IMR-90 (cell line): ENCODE measurements around the gene GZMA. TPM values are rescaled to one million over a fixed set of nuclear protein-coding genes. Genes with fewer than 3 reads are reported as not detected.

ENCODE experiments used
- ATAC-seq: fragments of 200-7000 bp; cut with Tn5 transposase; 2 replicates; pipeline ENCODE4 v1.9.1; 2020; ENCODE audit warnings: low read depth, mild to moderate bottlenecking, moderate library complexity
- BruUV-seq: library from RNA; stranded (reverse); fragments of 400-500 nt; replicated peaks from 2 replicates; lab custom pipeline; 2021; lab: Mats Ljungman, UMichigan
- CTCF ChIA-PET: fragments of 300-600 bp; formaldehyde crosslinking; extraction: SDS; loops from one replicate; lab custom pipeline; 2021; ENCODE audit warnings: antibody characterized with exemption; lab: Yijun Ruan, JAX
- POLR2A ChIA-PET: fragments of 300-600 bp; sonication (Branson Sonifier 250); formaldehyde crosslinking; loops from one replicate; lab custom pipeline; 2022; ENCODE audit warnings: antibody characterized with exemption; ENCODE audit not compliant: unreplicated experiment; lab: Charles Lee
- DNase-seq: peaks from one replicate; pipeline ENCODE4 v3.0.0; 2013
- H2AFZ ChIP-seq: replicated peaks from 2 replicates; pipeline ENCODE3; 2013; ENCODE audit warnings: low read length, mild to moderate bottlenecking; ENCODE audit not compliant: poor library complexity
- H2AK5ac ChIP-seq: 2 replicates; pipeline ENCODE4 v1.6.1; 2013; ENCODE audit warnings: low read depth, low read length, inconsistent platforms
- H2AK9ac ChIP-seq: replicated peaks from 2 replicates; pipeline ENCODE3; 2013; ENCODE audit warnings: mild to moderate bottlenecking, low read depth, low read length, moderate library complexity; ENCODE audit not compliant: poor library complexity
- H2BK120ac ChIP-seq: 2 replicates; pipeline ENCODE4 v1.6.1; 2013; ENCODE audit warnings: low read depth, low read length, inconsistent platforms
- H2BK15ac ChIP-seq: 3 replicates; pipeline ENCODE4 v1.6.1; 2013; ENCODE audit warnings: low read depth, low read length, inconsistent platforms
- H2BK20ac ChIP-seq: 2 replicates; pipeline ENCODE4 v1.6.1; 2013; ENCODE audit warnings: low read depth, mild to moderate bottlenecking, inconsistent platforms, low read length, moderate library complexity
- H2BK5ac ChIP-seq: 2 replicates; pipeline ENCODE4 v1.6.1; 2013; ENCODE audit warnings: mild to moderate bottlenecking, low read depth, low read length, inconsistent platforms; ENCODE audit not compliant: poor library complexity, severe bottlenecking
- H3K14ac ChIP-seq: replicated peaks from 2 replicates; pipeline ENCODE4 v1.6.1; 2013; ENCODE audit warnings: low read depth, low read length, inconsistent platforms
- H3K18ac ChIP-seq: 2 replicates; pipeline ENCODE4 v1.6.1; 2013; ENCODE audit warnings: low read depth, low read length, control low read depth
- H3K23ac ChIP-seq: 2 replicates; pipeline ENCODE4 v1.6.1; 2013; ENCODE audit warnings: low read depth, low read length, inconsistent platforms
- H3K27ac ChIP-seq: 2 replicates; pipeline ENCODE4 v1.5.1; 2013; ENCODE audit warnings: mild to moderate bottlenecking, control low read depth, low read length; ENCODE audit not compliant: insufficient read depth
- H3K27me3 ChIP-seq: 2 replicates; pipeline ENCODE4 v1.6.1; 2013; ENCODE audit warnings: low read length; ENCODE audit not compliant: control insufficient read depth, insufficient read depth
- H3K36me3 ChIP-seq: 2 replicates; pipeline ENCODE4 v1.6.1; 2013; ENCODE audit warnings: low read length, mixed read lengths; ENCODE audit not compliant: control insufficient read depth, insufficient read depth
- H3K4ac ChIP-seq: 2 replicates; pipeline ENCODE4 v1.6.1; 2013; ENCODE audit warnings: low read depth, low read length, inconsistent platforms
- H3K4me1 ChIP-seq: 2 replicates; pipeline ENCODE4 v1.6.1; 2013; ENCODE audit warnings: low read length, mixed read lengths; ENCODE audit not compliant: control insufficient read depth, insufficient read depth
- H3K4me2 ChIP-seq: 2 replicates; pipeline ENCODE4 v1.6.1; 2013; ENCODE audit warnings: low read depth, mild to moderate bottlenecking, control low read depth, low read length, moderate library complexity
- H3K4me3 ChIP-seq: 2 replicates; pipeline ENCODE4 v1.5.1; 2013; ENCODE audit warnings: low read depth, mild to moderate bottlenecking, control low read depth, low read length, moderate library complexity; ENCODE audit not compliant: insufficient read depth
- H3K56ac ChIP-seq: 2 replicates; pipeline ENCODE4 v1.6.1; 2013; ENCODE audit warnings: low read length, inconsistent platforms; ENCODE audit not compliant: insufficient read depth; ENCODE audit errors: extremely low read depth
- H3K79me1 ChIP-seq, 2 experiments: 2 replicates each; pipeline ENCODE4 v1.6.1; 2013; ENCODE audit warnings: low read length in 2 of 2, inconsistent platforms in 1 of 2, low read depth in 1 of 2
- H3K9ac ChIP-seq: 2 replicates; pipeline ENCODE4 v1.6.1; 2013; ENCODE audit warnings: low read depth, low read length, control low read depth
- H3K9me1 ChIP-seq: 2 replicates; pipeline ENCODE4 v1.6.1; 2013; ENCODE audit warnings: low read length, inconsistent platforms; ENCODE audit not compliant: insufficient read depth
- H3K9me3 ChIP-seq: 2 replicates; pipeline ENCODE4 v1.6.1; 2013; ENCODE audit warnings: low read length; ENCODE audit not compliant: control insufficient read depth, insufficient read depth
- H4K20me1 ChIP-seq: 2 replicates; pipeline ENCODE4 v1.6.1; 2013; ENCODE audit warnings: low read length, inconsistent platforms; ENCODE audit not compliant: insufficient read depth
- H4K5ac ChIP-seq: 2 replicates; pipeline ENCODE4 v1.6.1; 2013; ENCODE audit warnings: mild to moderate bottlenecking, low read depth, low read length, control low read depth
- H4K8ac ChIP-seq, 2 experiments: 2 replicates each; pipeline ENCODE4 v1.6.1; 2013; ENCODE audit warnings: low read depth in 2 of 2, low read length in 2 of 2, control low read depth in 1 of 2, inconsistent platforms in 1 of 2
- H4K91ac ChIP-seq: 2 replicates; pipeline ENCODE4 v1.6.1; 2013; ENCODE audit warnings: low read depth, low read length, inconsistent platforms; ENCODE audit not compliant: insufficient read depth
- CEBPB ChIP-seq: IDR thresholded peaks from 2 replicates; pipeline ENCODE4 v1.6.1; 2012; ENCODE audit warnings: low read depth, low read length, improper control_type of control experiment
- FOS ChIP-seq: fragments of 150-350 bp; IDR thresholded peaks from 2 replicates; pipeline ENCODE4 v1.6.1; 2016; ENCODE audit warnings: low read depth, low read length
- MAZ ChIP-seq: IDR thresholded peaks from 2 replicates; pipeline ENCODE4 v1.6.1; 2012; ENCODE audit warnings: low read depth, mild to moderate bottlenecking, low read length, improper control_type of control experiment, moderate library complexity, borderline replicate concordance
- MXI1 ChIP-seq: IDR thresholded peaks from 2 replicates; pipeline ENCODE4 v1.6.1; 2012; ENCODE audit warnings: low read depth, mild to moderate bottlenecking, low read length, moderate library complexity, borderline replicate concordance
- RAD21 ChIP-seq: IDR thresholded peaks from 2 replicates; pipeline ENCODE4 v1.6.1; 2012; ENCODE audit warnings: low read length, improper control_type of control experiment
- RCOR1 ChIP-seq: IDR thresholded peaks from 2 replicates; pipeline ENCODE4 v1.6.1; 2012; ENCODE audit warnings: mild to moderate bottlenecking, low read length, improper control_type of control experiment; ENCODE audit not compliant: insufficient replicate concordance
- SMC3 ChIP-seq: fragments of 150-350 bp; IDR thresholded peaks from 2 replicates; pipeline ENCODE4 v1.6.1; 2016; ENCODE audit warnings: low read depth, mild to moderate bottlenecking, antibody characterized with exemption, low read length, moderate library complexity
- WGBS, 2 experiments: methylation state at CpG; one replicate each; pipeline versions ENCODE4 v1.1.5 to v1.1.7; 2013; ENCODE audit warnings: missing lambda C conversion rate in 2 of 2; ENCODE audit not compliant: insufficient read length in 1 of 2; ENCODE audit errors: extremely low coverage in 2 of 2; 5-methylcytosine and 5-hydroxymethylcytosine counted together
- dilution Hi-C: fragments of 300-500 bp; cut with HindIII; formaldehyde crosslinking; loops from one replicate; pipeline ENCODE4 v1.14.3; 2018; ENCODE audit warnings: low sequenced_read_pairs; ENCODE audit not compliant: unreplicated experiment
- in situ Hi-C: fragments of 300-500 bp; cut with MboI; formaldehyde crosslinking; loops from 3 replicates; pipeline ENCODE4 v1.14.3; 2019; ENCODE audit warnings: low sequenced_read_pairs, inconsistent platforms, mixed read lengths
- intact Hi-C: fragments of 100-400 bp; cut with micrococcal nuclease; formaldehyde crosslinking; loops from 2 replicates; pipeline ENCODE4 v1.10.0; 2022
- polyA plus RNA-seq, 3 experiments: library from polyadenylated mRNA; depleted of rRNA; stranded (reverse); fragments of >200 nt; gene quantifications; 2 replicates each; pipeline ENCODE4 v1.2.3, GENCODE V29; 2012; ENCODE audit warnings: low replicate concordance in 1 of 3
- total RNA-seq: library from RNA; depleted of rRNA; stranded (reverse); fragments of >200 nt; gene quantifications from 2 replicates; pipeline ENCODE4 v1.2.3, GENCODE V29; 2012

GZMA gene
- total and polyA plus RNA-seq, 2 of the 4 experiments (the other 2 are of a cell fraction): not detected

DNA sequence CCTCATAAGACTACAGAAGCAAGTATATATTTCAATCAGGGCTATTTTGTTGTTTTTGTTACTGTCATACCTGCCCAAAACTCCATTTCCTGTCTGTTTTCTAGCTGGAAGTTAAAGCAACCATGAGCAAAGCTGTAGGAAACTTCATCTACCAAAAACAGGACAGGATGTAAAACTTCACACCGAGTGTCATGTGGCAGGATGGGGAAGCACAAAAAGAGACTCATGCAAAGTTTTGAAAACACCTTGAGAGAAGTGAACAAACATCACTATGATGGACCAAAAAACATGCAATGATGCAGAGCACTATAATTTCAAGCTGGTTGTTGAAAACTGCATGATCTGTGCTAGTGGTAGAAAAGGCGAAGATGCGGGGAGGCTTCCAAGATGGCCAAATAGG, 6.3 kb upstream of the GZMA start:
- POLR2A ChIA-PET: no interaction called here
- DNase-seq (no peak), ATAC-seq (no peak)
- 86% methylated on average over 2 of the region's 3 CpGs; no CpG with 5 or more reads in 1 of the 2 experiments for WGBS, 2 experiments
- Histone ChIP-seq H2AFZ (no peak overlapping the region), H3K14ac (no peak overlapping the region), H2BK20ac (no peak overlapping the region), H3K18ac (no peak overlapping the region), H4K20me1 (no peaks in the 10 kb centered on the region), H4K91ac (no peak overlapping the region), H2BK15ac (no peak overlapping the region), H3K27ac (no peak overlapping the region), H2AK5ac (no peak overlapping the region), H3K27me3 (peaks cover 30% of the 10 kb centered on the region), H3K4me3 (no peak overlapping the region), H4K5ac (no peak overlapping the region), H3K36me3 (no peaks in the 10 kb centered on the region), H2BK5ac (no peak overlapping the region), H3K4ac (no peak overlapping the region), H2BK120ac (no peak overlapping the region), H3K23ac (no peak overlapping the region), H3K9me3 (no peaks in the 10 kb centered on the region), H3K9me1 (no peaks in the 10 kb centered on the region), H3K9ac (no peak overlapping the region), H2AK9ac (no peak overlapping the region), H3K56ac (no peak overlapping the region), H3K79me1 (no peaks in the 10 kb centered on the region), H4K8ac (no peak overlapping the region), H3K4me1 (no peaks in the 10 kb centered on the region), H3K4me2 (no peak overlapping the region)
- no TSS peak for BruUV-seq
- dilution Hi-C loops: no loop called here
- CTCF ChIA-PET: no interaction called here
- intact Hi-C loops: no loop called here
- TF ChIP-seq RAD21 (no peak), SMC3 (no peak), MAZ (no peak), MXI1 (no peak), RCOR1 (no peak), FOS (no peak), CEBPB (no peak)
- in situ Hi-C loops: no loop called here
